IMR-90 (cell line): ENCODE results near the gene CACNA2D3. TPM values are rescaled to one million over a fixed set of nuclear protein-coding genes. Genes with fewer than 3 reads are reported as not detected.

Experiments
- ATAC-seq: fragments of 200-7000 bp; cut with Tn5 transposase; 2 replicates; pipeline ENCODE4 v1.9.1; 2020; ENCODE audit warnings: low read depth, mild to moderate bottlenecking, moderate library complexity
- BruUV-seq: library from RNA; stranded (reverse); fragments of 400-500 nt; replicated peaks from 2 replicates; lab custom pipeline; 2021; lab: Mats Ljungman, UMichigan
- CTCF ChIA-PET: fragments of 300-600 bp; formaldehyde crosslinking; extraction: SDS; loops from one replicate; lab custom pipeline; 2021; ENCODE audit warnings: antibody characterized with exemption; lab: Yijun Ruan, JAX
- POLR2A ChIA-PET: fragments of 300-600 bp; sonication (Branson Sonifier 250); formaldehyde crosslinking; loops from one replicate; lab custom pipeline; 2022; ENCODE audit warnings: antibody characterized with exemption; ENCODE audit not compliant: unreplicated experiment; lab: Charles Lee
- DNase-seq: peaks from one replicate; pipeline ENCODE4 v3.0.0; 2013
- H2AFZ ChIP-seq: replicated peaks from 2 replicates; pipeline ENCODE3; 2013; ENCODE audit warnings: low read length, mild to moderate bottlenecking; ENCODE audit not compliant: poor library complexity
- H2AK5ac ChIP-seq: 2 replicates; pipeline ENCODE4 v1.6.1; 2013; ENCODE audit warnings: low read depth, low read length, inconsistent platforms
- H2AK9ac ChIP-seq: replicated peaks from 2 replicates; pipeline ENCODE3; 2013; ENCODE audit warnings: mild to moderate bottlenecking, low read depth, low read length, moderate library complexity; ENCODE audit not compliant: poor library complexity
- H2BK120ac ChIP-seq: 2 replicates; pipeline ENCODE4 v1.6.1; 2013; ENCODE audit warnings: low read depth, low read length, inconsistent platforms
- H2BK15ac ChIP-seq: 3 replicates; pipeline ENCODE4 v1.6.1; 2013; ENCODE audit warnings: low read depth, low read length, inconsistent platforms
- H2BK20ac ChIP-seq: 2 replicates; pipeline ENCODE4 v1.6.1; 2013; ENCODE audit warnings: low read depth, mild to moderate bottlenecking, inconsistent platforms, low read length, moderate library complexity
- H2BK5ac ChIP-seq: 2 replicates; pipeline ENCODE4 v1.6.1; 2013; ENCODE audit warnings: mild to moderate bottlenecking, low read depth, low read length, inconsistent platforms; ENCODE audit not compliant: poor library complexity, severe bottlenecking
- H3K14ac ChIP-seq: replicated peaks from 2 replicates; pipeline ENCODE4 v1.6.1; 2013; ENCODE audit warnings: low read depth, low read length, inconsistent platforms
- H3K18ac ChIP-seq: 2 replicates; pipeline ENCODE4 v1.6.1; 2013; ENCODE audit warnings: low read depth, low read length, control low read depth
- H3K23ac ChIP-seq: 2 replicates; pipeline ENCODE4 v1.6.1; 2013; ENCODE audit warnings: low read depth, low read length, inconsistent platforms
- H3K27ac ChIP-seq: 2 replicates; pipeline ENCODE4 v1.5.1; 2013; ENCODE audit warnings: mild to moderate bottlenecking, control low read depth, low read length; ENCODE audit not compliant: insufficient read depth
- H3K27me3 ChIP-seq: 2 replicates; pipeline ENCODE4 v1.6.1; 2013; ENCODE audit warnings: low read length; ENCODE audit not compliant: control insufficient read depth, insufficient read depth
- H3K36me3 ChIP-seq: 2 replicates; pipeline ENCODE4 v1.6.1; 2013; ENCODE audit warnings: low read length, mixed read lengths; ENCODE audit not compliant: control insufficient read depth, insufficient read depth
- H3K4ac ChIP-seq: 2 replicates; pipeline ENCODE4 v1.6.1; 2013; ENCODE audit warnings: low read depth, low read length, inconsistent platforms
- H3K4me1 ChIP-seq: 2 replicates; pipeline ENCODE4 v1.6.1; 2013; ENCODE audit warnings: low read length, mixed read lengths; ENCODE audit not compliant: control insufficient read depth, insufficient read depth
- H3K4me2 ChIP-seq: 2 replicates; pipeline ENCODE4 v1.6.1; 2013; ENCODE audit warnings: low read depth, mild to moderate bottlenecking, control low read depth, low read length, moderate library complexity
- H3K4me3 ChIP-seq: 2 replicates; pipeline ENCODE4 v1.5.1; 2013; ENCODE audit warnings: low read depth, mild to moderate bottlenecking, control low read depth, low read length, moderate library complexity; ENCODE audit not compliant: insufficient read depth
- H3K56ac ChIP-seq: 2 replicates; pipeline ENCODE4 v1.6.1; 2013; ENCODE audit warnings: low read length, inconsistent platforms; ENCODE audit not compliant: insufficient read depth; ENCODE audit errors: extremely low read depth
- H3K79me1 ChIP-seq, 2 experiments: 2 replicates each; pipeline ENCODE4 v1.6.1; 2013; ENCODE audit warnings: low read length in 2 of 2, inconsistent platforms in 1 of 2, low read depth in 1 of 2
- H3K9ac ChIP-seq: 2 replicates; pipeline ENCODE4 v1.6.1; 2013; ENCODE audit warnings: low read depth, low read length, control low read depth
- H3K9me1 ChIP-seq: 2 replicates; pipeline ENCODE4 v1.6.1; 2013; ENCODE audit warnings: low read length, inconsistent platforms; ENCODE audit not compliant: insufficient read depth
- H3K9me3 ChIP-seq: 2 replicates; pipeline ENCODE4 v1.6.1; 2013; ENCODE audit warnings: low read length; ENCODE audit not compliant: control insufficient read depth, insufficient read depth
- H4K20me1 ChIP-seq: 2 replicates; pipeline ENCODE4 v1.6.1; 2013; ENCODE audit warnings: low read length, inconsistent platforms; ENCODE audit not compliant: insufficient read depth
- H4K5ac ChIP-seq: 2 replicates; pipeline ENCODE4 v1.6.1; 2013; ENCODE audit warnings: mild to moderate bottlenecking, low read depth, low read length, control low read depth
- H4K8ac ChIP-seq, 2 experiments: 2 replicates each; pipeline ENCODE4 v1.6.1; 2013; ENCODE audit warnings: low read depth in 2 of 2, low read length in 2 of 2, control low read depth in 1 of 2, inconsistent platforms in 1 of 2
- H4K91ac ChIP-seq: 2 replicates; pipeline ENCODE4 v1.6.1; 2013; ENCODE audit warnings: low read depth, low read length, inconsistent platforms; ENCODE audit not compliant: insufficient read depth
- CEBPB ChIP-seq: IDR thresholded peaks from 2 replicates; pipeline ENCODE4 v1.6.1; 2012; ENCODE audit warnings: low read depth, low read length, improper control_type of control experiment
- FOS ChIP-seq: fragments of 150-350 bp; IDR thresholded peaks from 2 replicates; pipeline ENCODE4 v1.6.1; 2016; ENCODE audit warnings: low read depth, low read length
- MAFK ChIP-seq: IDR thresholded peaks from 2 replicates; pipeline ENCODE4 v1.6.1; 2012; ENCODE audit warnings: low read depth, low read length, improper control_type of control experiment
- MAZ ChIP-seq: IDR thresholded peaks from 2 replicates; pipeline ENCODE4 v1.6.1; 2012; ENCODE audit warnings: low read depth, mild to moderate bottlenecking, low read length, improper control_type of control experiment, moderate library complexity, borderline replicate concordance
- MXI1 ChIP-seq: IDR thresholded peaks from 2 replicates; pipeline ENCODE4 v1.6.1; 2012; ENCODE audit warnings: low read depth, mild to moderate bottlenecking, low read length, moderate library complexity, borderline replicate concordance
- NFE2L2 ChIP-seq: fragments of 150-350 bp; IDR thresholded peaks from 2 replicates; pipeline ENCODE4 v1.6.1; 2016; ENCODE audit warnings: low read depth, mild to moderate bottlenecking, low read length
- POLR2A ChIP-seq: IDR thresholded peaks from 2 replicates; pipeline ENCODE4 v1.6.1; 2012; ENCODE audit warnings: mild to moderate bottlenecking, low read depth, low read length
- RAD21 ChIP-seq: IDR thresholded peaks from 2 replicates; pipeline ENCODE4 v1.6.1; 2012; ENCODE audit warnings: low read length, improper control_type of control experiment
- RFX5 ChIP-seq: IDR thresholded peaks from 2 replicates; pipeline ENCODE4 v1.8.0; 2012; ENCODE audit warnings: low read depth, mild to moderate bottlenecking, low read length, moderate library complexity
- WGBS, 2 experiments: methylation state at CpG; one replicate each; pipeline versions ENCODE4 v1.1.5 to v1.1.7; 2013; ENCODE audit warnings: missing lambda C conversion rate in 2 of 2; ENCODE audit not compliant: insufficient read length in 1 of 2; ENCODE audit errors: extremely low coverage in 2 of 2; 5-methylcytosine and 5-hydroxymethylcytosine counted together
- dilution Hi-C: fragments of 300-500 bp; cut with HindIII; formaldehyde crosslinking; loops from one replicate; pipeline ENCODE4 v1.14.3; 2018; ENCODE audit warnings: low sequenced_read_pairs; ENCODE audit not compliant: unreplicated experiment
- in situ Hi-C: fragments of 300-500 bp; cut with MboI; formaldehyde crosslinking; loops from 3 replicates; pipeline ENCODE4 v1.14.3; 2019; ENCODE audit warnings: low sequenced_read_pairs, inconsistent platforms, mixed read lengths
- intact Hi-C: fragments of 100-400 bp; cut with micrococcal nuclease; formaldehyde crosslinking; loops from 2 replicates; pipeline ENCODE4 v1.10.0; 2022
- polyA plus RNA-seq, 3 experiments: library from polyadenylated mRNA; depleted of rRNA; stranded (reverse); fragments of >200 nt; gene quantifications; 2 replicates each; pipeline ENCODE4 v1.2.3, GENCODE V29; 2012; ENCODE audit warnings: low replicate concordance in 1 of 3
- total RNA-seq: library from RNA; depleted of rRNA; stranded (reverse); fragments of >200 nt; gene quantifications from 2 replicates; pipeline ENCODE4 v1.2.3, GENCODE V29; 2012
- TF ChIP-seq, protein P1 (sequence below): fragments of 150-350 bp; IDR thresholded peaks from 2 replicates; pipeline ENCODE4 v1.6.1; 2017; ENCODE audit warnings: mild to moderate bottlenecking, antibody characterized with exemption, low read length, low read depth
- TF ChIP-seq, protein P2 (sequence below): fragments of 150-350 bp; IDR thresholded peaks from 2 replicates; pipeline ENCODE4 v1.6.1; 2016; ENCODE audit warnings: low read depth, mild to moderate bottlenecking, low read length, moderate library complexity, borderline replicate concordance

CACNA2D3 gene
- total and polyA plus RNA-seq, 2 of the 4 experiments (the other 2 are of a cell fraction) = 0.36 to 0.41 TPM

DNA sequence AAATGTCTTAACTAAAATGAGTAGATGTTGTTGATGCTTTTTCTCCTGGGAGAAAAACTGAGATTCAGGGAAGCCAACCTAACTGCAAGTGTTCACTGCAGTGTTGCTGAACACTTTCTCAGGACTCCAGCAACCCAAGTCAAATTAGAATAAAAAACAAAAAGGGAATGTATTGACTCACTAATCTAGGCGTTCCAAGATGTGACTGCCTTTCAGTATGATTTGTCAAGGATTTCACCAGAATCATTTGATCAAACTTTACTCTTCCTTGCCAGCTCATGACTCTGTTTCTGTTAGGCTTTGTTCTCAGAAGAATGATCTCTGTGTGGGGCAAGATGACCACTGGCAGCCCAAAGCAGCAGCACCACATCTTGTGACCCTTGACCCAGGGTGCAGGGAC lies 364.0 kb downstream of the CACNA2D3 start:
- ChIA-PET POLR2A (no interaction called here), CTCF (no interaction called here)
- H2AK9ac ChIP-seq = no peak overlapping the region
- H4K91ac ChIP-seq = no peak overlapping the region
- in situ Hi-C loops = no loop called here
- no peaks in the 10 kb centered on the region for H3K4me1 ChIP-seq
- no peak for DNase-seq
- peaks cover 13% of the 10 kb centered on the region for H3K9me3 ChIP-seq
- TF ChIP-seq RAD21 (no peak), NFE2L2 (no peak), FOS (no peak), MAFK (no peak), CEBPB (no peak), MAZ (no peak), RFX5 (no peak), MXI1 (no peak), POLR2A (no peak)
- TF ChIP-seq, protein P1, sequence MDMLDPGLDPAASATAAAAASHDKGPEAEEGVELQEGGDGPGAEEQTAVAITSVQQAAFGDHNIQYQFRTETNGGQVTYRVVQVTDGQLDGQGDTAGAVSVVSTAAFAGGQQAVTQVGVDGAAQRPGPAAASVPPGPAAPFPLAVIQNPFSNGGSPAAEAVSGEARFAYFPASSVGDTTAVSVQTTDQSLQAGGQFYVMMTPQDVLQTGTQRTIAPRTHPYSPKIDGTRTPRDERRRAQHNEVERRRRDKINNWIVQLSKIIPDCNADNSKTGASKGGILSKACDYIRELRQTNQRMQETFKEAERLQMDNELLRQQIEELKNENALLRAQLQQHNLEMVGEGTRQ = no peak
- TF ChIP-seq, protein P2, sequence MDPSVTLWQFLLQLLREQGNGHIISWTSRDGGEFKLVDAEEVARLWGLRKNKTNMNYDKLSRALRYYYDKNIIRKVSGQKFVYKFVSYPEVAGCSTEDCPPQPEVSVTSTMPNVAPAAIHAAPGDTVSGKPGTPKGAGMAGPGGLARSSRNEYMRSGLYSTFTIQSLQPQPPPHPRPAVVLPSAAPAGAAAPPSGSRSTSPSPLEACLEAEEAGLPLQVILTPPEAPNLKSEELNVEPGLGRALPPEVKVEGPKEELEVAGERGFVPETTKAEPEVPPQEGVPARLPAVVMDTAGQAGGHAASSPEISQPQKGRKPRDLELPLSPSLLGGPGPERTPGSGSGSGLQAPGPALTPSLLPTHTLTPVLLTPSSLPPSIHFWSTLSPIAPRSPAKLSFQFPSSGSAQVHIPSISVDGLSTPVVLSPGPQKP = no peak
- H2BK20ac ChIP-seq = no peak overlapping the region
- no peak overlapping the region for H2AK5ac ChIP-seq
- dilution Hi-C loops = no loop called here
- ATAC-seq = no peak
- no peak overlapping the region for H2BK5ac ChIP-seq
- no peak overlapping the region for H4K5ac ChIP-seq
- no peak overlapping the region for H2AFZ ChIP-seq
- no peaks in the 10 kb centered on the region for H3K27me3 ChIP-seq
- H4K20me1 ChIP-seq = no peaks in the 10 kb centered on the region
- no peak overlapping the region for H2BK120ac ChIP-seq
- no TSS peak for BruUV-seq
- no peak overlapping the region for H4K8ac ChIP-seq
- no peak overlapping the region for H3K18ac ChIP-seq
- no peak overlapping the region for H3K9ac ChIP-seq
- no peak overlapping the region for H3K4me3 ChIP-seq
- no peaks in the 10 kb centered on the region for H3K9me1 ChIP-seq
- H3K27ac ChIP-seq = no peak overlapping the region
- H3K4ac ChIP-seq = no peak overlapping the region
- no peaks in the 10 kb centered on the region for H3K36me3 ChIP-seq
- no peak overlapping the region for H3K56ac ChIP-seq
- no peaks in the 10 kb centered on the region for H3K79me1 ChIP-seq
- H3K14ac ChIP-seq = no peak overlapping the region
- H3K4me2 ChIP-seq = no peak overlapping the region
- WGBS, 2 experiments = no CpG with 5 or more reads among the region's 1 CpG
- no peak overlapping the region for H2BK15ac ChIP-seq
- no peak overlapping the region for H3K23ac ChIP-seq
- intact Hi-C loops = no loop called here
